PC-9 (cell line): Measurements from ENCODE around the gene CDH26. TPM values are rescaled to one million over a fixed set of nuclear protein-coding genes. Genes with fewer than 3 reads are reported as not detected.
"Not testable (repeated sequence)": the region's sequence is repeated elsewhere in the genome, so short reads cannot be mapped to it uniquely, and the experiment has no call there.

Experiments used
- BruUV-seq: library from RNA; stranded (reverse); fragments of 400-500 nt; replicated peaks from 2 replicates; lab custom pipeline; 2021; lab: Mats Ljungman, UMichigan
- CTCF ChIA-PET: fragments of 300-600 bp; sonication (Branson Sonifier 250); formaldehyde crosslinking; loops from one replicate; lab custom pipeline; 2022; ENCODE audit warnings: antibody characterized with exemption; lab: Charles Lee
- POLR2A ChIA-PET: fragments of 300-600 bp; sonication (Branson Sonifier 250); formaldehyde crosslinking; loops from one replicate; lab custom pipeline; 2022; ENCODE audit warnings: antibody characterized with exemption; ENCODE audit not compliant: unreplicated experiment; lab: Charles Lee
- DNase-seq, 2 experiments: peaks; one replicate each; pipeline versions ENCODE4 v3.0.0 to v3.0.0-alpha.2; 2015 to 2022; ENCODE audit warnings: mixed read lengths in 1 of 2
- H2AFZ ChIP-seq: fragments of 200-600 bp; sonication (generic); 2 replicates; pipeline ENCODE4 v1.8.1; 2017; ENCODE audit warnings: antibody characterized with exemption
- H3F3A ChIP-seq: fragments of 200-600 bp; sonication (generic); 2 replicates; pipeline ENCODE4 v1.8.1; 2017; ENCODE audit warnings: antibody characterized with exemption, mild to moderate bottlenecking, low read depth; ENCODE audit not compliant: insufficient read depth
- H3K27ac ChIP-seq: fragments of 200-600 bp; sonication (generic); 2 replicates; pipeline ENCODE4 v1.6.1; 2016; ENCODE audit warnings: mixed run types
- H3K27me3 ChIP-seq: fragments of 200-600 bp; sonication (generic); 2 replicates; pipeline ENCODE4 v1.6.1; 2016; ENCODE audit warnings: low read depth, mixed run types; ENCODE audit not compliant: insufficient read depth
- H3K36me3 ChIP-seq: fragments of 200-600 bp; sonication (generic); 2 replicates; pipeline ENCODE4 v1.6.1; 2016; ENCODE audit warnings: low read depth, mixed run types
- H3K4me1 ChIP-seq: fragments of 200-600 bp; sonication (generic); replicated peaks from 2 replicates; pipeline ENCODE4 v1.6.1; 2016; ENCODE audit warnings: mixed run types; ENCODE audit not compliant: insufficient read depth
- H3K4me2 ChIP-seq: fragments of 200-600 bp; sonication (generic); 2 replicates; pipeline ENCODE4 v1.6.1; 2017; ENCODE audit warnings: mixed run types
- H3K4me3 ChIP-seq: fragments of 200-600 bp; sonication (generic); 2 replicates; pipeline ENCODE4 v1.6.1; 2016; ENCODE audit warnings: mixed run types
- H3K79me2 ChIP-seq: fragments of 200-600 bp; sonication (generic); 2 replicates; pipeline ENCODE4 v1.6.1; 2017; ENCODE audit warnings: low read depth, mixed run types
- H3K9me2 ChIP-seq: fragments of 200-600 bp; sonication (generic); 2 replicates; pipeline ENCODE4 v1.8.1; 2017; ENCODE audit warnings: mild to moderate bottlenecking; ENCODE audit not compliant: insufficient read depth
- H3K9me3 ChIP-seq: fragments of 200-600 bp; sonication (generic); 2 replicates; pipeline ENCODE4 v1.8.1; 2016; ENCODE audit warnings: low read depth; ENCODE audit not compliant: insufficient read depth
- H4K20me1 ChIP-seq: fragments of 200-600 bp; sonication (generic); 2 replicates; pipeline ENCODE4 v1.8.1; 2017; ENCODE audit not compliant: insufficient read depth
- EZH2 ChIP-seq: fragments of 200-600 bp; sonication (generic); IDR thresholded peaks from 2 replicates; pipeline ENCODE4 v1.8.0; 2017; ENCODE audit warnings: antibody characterized with exemption, low read depth
- intact Hi-C: fragments of 100-400 bp; cut with micrococcal nuclease; formaldehyde crosslinking; loops from one replicate; pipeline ENCODE4 v1.10.0; 2022; ENCODE audit not compliant: unreplicated experiment
- total RNA-seq: library from RNA; stranded (reverse); gene quantifications from 2 replicates; pipeline ENCODE4 v1.2.3, GENCODE V29; 2021
- TF ChIP-seq, protein P1 (sequence below): fragments of 200-600 bp; sonication (generic); conservative IDR thresholded peaks from 2 replicates; pipeline ENCODE4 v1.6.1; 2017; ENCODE audit warnings: mixed run types, antibody characterized with exemption, mild to moderate bottlenecking, moderate library complexity

Gene CDH26
- total RNA-seq, 1 experiment from 2014 or later, result 1.1 TPM

DNA sequence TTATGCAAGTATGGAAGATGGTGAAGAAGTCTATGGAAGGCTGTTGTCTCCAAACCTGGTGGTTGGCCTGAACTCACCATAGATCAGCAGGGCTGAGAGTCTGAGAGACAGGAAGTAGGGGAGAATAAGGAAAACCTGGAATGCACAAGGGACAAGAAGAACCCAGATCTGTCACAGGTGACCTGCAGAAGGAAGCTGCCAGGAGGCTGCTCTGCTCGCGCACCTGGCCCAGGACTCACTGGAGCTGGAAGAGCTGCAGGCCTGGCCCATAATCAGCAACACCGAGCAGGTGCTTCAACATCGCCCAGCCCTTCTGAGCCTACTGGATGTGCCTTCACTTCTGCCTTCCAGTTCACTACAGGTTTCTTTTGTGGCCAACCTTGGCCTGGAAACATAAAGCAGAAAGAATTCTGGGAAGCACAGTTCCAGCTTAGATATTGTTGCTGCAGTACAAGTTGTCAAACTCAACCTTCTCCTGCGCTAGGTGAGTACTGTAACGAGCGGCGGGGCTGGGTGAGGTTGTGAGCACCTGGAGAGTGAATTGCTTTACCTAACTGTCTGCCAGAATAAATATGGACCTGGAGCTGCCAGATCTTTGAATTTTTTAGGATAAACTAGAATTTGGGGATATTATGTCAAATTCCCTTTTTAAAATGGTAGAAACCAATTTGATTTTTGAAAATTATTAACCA, 82.4 kb downstream of the CDH26 start:
- intact Hi-C loops, result no loop called here
- CTCF ChIA-PET, result no interaction called here
- H2AFZ ChIP-seq, result no peak overlapping the region

DNA sequence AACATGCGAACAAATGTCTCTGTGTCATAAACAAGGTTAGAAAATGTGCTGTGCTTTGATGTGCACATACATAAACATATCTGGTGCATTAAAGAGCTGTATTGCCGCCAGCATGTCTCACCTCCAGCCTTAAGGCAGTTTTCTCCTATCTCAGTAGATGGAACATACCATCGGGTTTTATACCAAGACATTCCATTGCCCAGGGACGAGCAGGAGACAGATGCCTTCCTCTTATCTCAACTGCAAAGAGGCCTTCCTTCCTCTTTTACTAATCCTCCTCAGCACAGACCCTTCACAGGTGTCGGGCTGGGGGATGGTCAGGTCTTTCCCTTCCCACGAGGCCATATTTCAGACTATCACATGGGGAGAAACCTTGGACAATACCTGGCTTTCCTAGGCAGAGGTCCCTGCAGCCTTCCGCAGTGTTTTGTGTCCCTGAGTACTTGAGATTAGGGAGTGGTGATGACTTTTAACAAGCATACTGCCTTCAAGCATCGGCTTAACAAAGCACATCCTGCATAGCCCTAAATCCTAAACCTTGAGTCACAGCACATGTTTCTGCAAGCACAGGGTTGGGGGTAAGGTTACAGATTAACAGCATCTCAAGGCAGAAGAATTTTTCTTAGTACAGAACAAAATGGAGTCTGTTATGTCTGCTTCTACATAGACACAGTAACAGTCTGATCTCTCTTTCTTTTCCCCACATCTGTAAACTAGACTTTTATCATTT, 83.4 kb downstream of the CDH26 start:
- POLR2A ChIA-PET, H3K4me3 ChIP-seq, H3K27me3 ChIP-seq, H4K20me1 ChIP-seq, CTCF ChIA-PET, H3K79me2 ChIP-seq, H3K36me3 ChIP-seq, H3K9me2 ChIP-seq, H3F3A ChIP-seq, H3K9me3 ChIP-seq: not testable (repeated sequence)
- intact Hi-C loops, result loop anchor here (2.0 kb wide), 1 partner anchor 47 kb away; no protein-coding TSS in a partner anchor
- H2AFZ ChIP-seq, result peak overlapping the region; percentile 50; the same call in 1 of the 2 replicates
- DNase-seq, result peak; percentile 57 to 97
- H3K27ac ChIP-seq, result peak overlapping the region; percentile 68
- peaks cover 31% of the 10 kb centered on the region for H3K4me1 ChIP-seq
- TSS peak; percentile 89 for BruUV-seq
- H3K4me2 ChIP-seq, result peak overlapping the region; percentile 48

More for the DNA sequence above, 82.4 kb downstream of the CDH26 start:
- Histone ChIP-seq H3K4me2 (peak overlapping the region; percentile 48), H3K27me3 (no peaks in the 10 kb centered on the region), H3K9me2 (no peaks in the 10 kb centered on the region), H3K9me3 (no peaks in the 10 kb centered on the region), H3K4me3 (no peak overlapping the region), H3K36me3 (no peaks in the 10 kb centered on the region), H4K20me1 (no peaks in the 10 kb centered on the region), H3F3A (peaks cover 10% of the 10 kb centered on the region; the same call in 1 of the 2 replicates), H3K4me1 (peaks cover 32% of the 10 kb centered on the region), H3K79me2 (no peaks in the 10 kb centered on the region), H3K27ac (peak overlapping the region; percentile 68)
- no peak for DNase-seq
- POLR2A ChIA-PET, result no interaction called here
- TF ChIP-seq, protein P1, sequence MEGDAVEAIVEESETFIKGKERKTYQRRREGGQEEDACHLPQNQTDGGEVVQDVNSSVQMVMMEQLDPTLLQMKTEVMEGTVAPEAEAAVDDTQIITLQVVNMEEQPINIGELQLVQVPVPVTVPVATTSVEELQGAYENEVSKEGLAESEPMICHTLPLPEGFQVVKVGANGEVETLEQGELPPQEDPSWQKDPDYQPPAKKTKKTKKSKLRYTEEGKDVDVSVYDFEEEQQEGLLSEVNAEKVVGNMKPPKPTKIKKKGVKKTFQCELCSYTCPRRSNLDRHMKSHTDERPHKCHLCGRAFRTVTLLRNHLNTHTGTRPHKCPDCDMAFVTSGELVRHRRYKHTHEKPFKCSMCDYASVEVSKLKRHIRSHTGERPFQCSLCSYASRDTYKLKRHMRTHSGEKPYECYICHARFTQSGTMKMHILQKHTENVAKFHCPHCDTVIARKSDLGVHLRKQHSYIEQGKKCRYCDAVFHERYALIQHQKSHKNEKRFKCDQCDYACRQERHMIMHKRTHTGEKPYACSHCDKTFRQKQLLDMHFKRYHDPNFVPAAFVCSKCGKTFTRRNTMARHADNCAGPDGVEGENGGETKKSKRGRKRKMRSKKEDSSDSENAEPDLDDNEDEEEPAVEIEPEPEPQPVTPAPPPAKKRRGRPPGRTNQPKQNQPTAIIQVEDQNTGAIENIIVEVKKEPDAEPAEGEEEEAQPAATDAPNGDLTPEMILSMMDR, result no peak
- TF ChIP-seq EZH2, result no peak
- no TSS peak for BruUV-seq

DNA sequence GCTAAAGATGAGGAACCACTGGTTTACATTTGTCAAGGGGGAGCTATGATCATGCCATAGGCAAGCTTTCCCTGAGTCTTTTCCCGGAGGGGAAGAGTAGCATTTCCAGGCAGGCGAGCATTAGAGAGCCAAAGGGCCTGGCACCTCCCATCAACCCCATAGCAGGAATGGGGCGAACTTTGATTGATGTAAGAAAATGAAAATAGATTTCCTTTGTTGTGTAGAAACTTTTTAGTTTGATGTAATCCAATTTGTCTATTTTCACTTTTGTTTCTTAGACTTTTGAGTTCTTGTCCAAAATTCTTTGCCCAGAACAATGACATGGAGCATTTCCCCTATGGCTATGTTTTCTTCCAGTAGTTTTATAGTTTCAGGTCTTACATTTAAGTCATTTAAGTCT, 85.2 kb downstream of the CDH26 start:
- intact Hi-C loops, result loop anchor here (2.0 kb wide), 1 partner anchor 49 kb away; no protein-coding TSS in a partner anchor
- Histone ChIP-seq H3K9me3 (no peaks in the 10 kb centered on the region), H3K4me1 (peaks cover 23% of the 10 kb centered on the region), H4K20me1 (no peaks in the 10 kb centered on the region), H3K9me2 (no peaks in the 10 kb centered on the region), H3K36me3 (no peaks in the 10 kb centered on the region), H2AFZ (no peak overlapping the region), H3K4me3 (no peak overlapping the region), H3K4me2 (no peak overlapping the region), H3F3A (peaks cover 10% of the 10 kb centered on the region; the same call in 1 of the 2 replicates), H3K27ac (no peak overlapping the region), H3K79me2 (no peaks in the 10 kb centered on the region), H3K27me3 (no peaks in the 10 kb centered on the region)
- TF ChIP-seq, protein P1, result no peak
- no peak for TF ChIP-seq EZH2
- ChIA-PET POLR2A (no interaction called here), CTCF (no interaction called here)
- no peak for DNase-seq
- BruUV-seq, result no TSS peak
